Measurements from ENCODE around the gene PTPRN2. TPM values are rescaled to one million over a fixed set of nuclear protein-coding genes. Genes with fewer than 3 reads are reported as not detected.

Gene PTPRN2
- total RNA-seq, 2 experiments from 2014 or later: 0.70 TPM; not detected in 1

GRCh38 chr7:158315326-158315725, 272.3 kb downstream of the PTPRN2 start:
- no peak overlapping the region for H3K27ac ChIP-seq (ENCODE audit: low read depth, low read length, poor library complexity, severe bottlenecking)
- no peaks in the 10 kb centered on the region for H3K79me2 ChIP-seq (ENCODE audit: insufficient read depth, low read depth, low read length)
- H3K4me1 ChIP-seq (ENCODE audit: insufficient read depth, low read length, poor library complexity, severe bottlenecking): no peaks in the 10 kb centered on the region
- no peaks in the 10 kb centered on the region for H3K36me3 ChIP-seq (ENCODE audit: insufficient read depth, low read length)
- 0 out of 2 replicates have a peak, but pooled peaks cover 7% of the 10 kb centered on the region for H3K9me3 ChIP-seq (ENCODE audit: low read length)
- no peak for TF ChIP-seq EZH2phosphoT487 (IDR thresholded peaks at IDR 0.05; ENCODE audit: borderline replicate concordance, low read depth, low read length)
- TF ChIP-seq CTCF (conservative IDR thresholded peaks at IDR 0.05; ENCODE audit: low read length): no peak
- BruUV-seq (replicated peaks): no TSS peak
- no peaks in the 10 kb centered on the region for H4K20me1 ChIP-seq (ENCODE audit: insufficient read depth, low read length)
- ChIA-PET CTCF (ENCODE audit: unreplicated experiment) (no interaction called here), POLR2A (no interaction called here)
- no peak overlapping the region for H3K4me3 ChIP-seq (ENCODE audit: low read depth, low read length, poor library complexity, severe bottlenecking)
- no peak for DNase-seq (ENCODE audit: low spot score)
- intact Hi-C loops (cut with micrococcal nuclease; ENCODE audit: unreplicated experiment): no loop called here
- no peak overlapping the region for H3K4me2 ChIP-seq (ENCODE audit: low read length)
- H3K9me2 ChIP-seq (ENCODE audit: insufficient read depth, low read length): no peaks in the 10 kb centered on the region
- H2AFZ ChIP-seq (ENCODE audit: low read length): no peak overlapping the region

GRCh38 chr7:158314394-158314793, 273.2 kb downstream of the PTPRN2 start:
- H4K20me1 ChIP-seq (ENCODE audit: insufficient read depth, low read length): no peaks in the 10 kb centered on the region
- no peak overlapping the region for H3K4me2 ChIP-seq (ENCODE audit: low read length)
- H3K9me2 ChIP-seq (ENCODE audit: insufficient read depth, low read length): no peaks in the 10 kb centered on the region
- H3K27ac ChIP-seq (ENCODE audit: low read depth, low read length, poor library complexity, severe bottlenecking): no peak overlapping the region
- no peak overlapping the region for H2AFZ ChIP-seq (ENCODE audit: low read length)
- no peaks in the 10 kb centered on the region for H3K36me3 ChIP-seq (ENCODE audit: insufficient read depth, low read length)
- H3K4me3 ChIP-seq (ENCODE audit: low read depth, low read length, poor library complexity, severe bottlenecking): no peak overlapping the region
- intact Hi-C loops (cut with micrococcal nuclease; ENCODE audit: unreplicated experiment): no loop called here
- 0 out of 2 replicates have a peak, but pooled peaks cover 7% of the 10 kb centered on the region for H3K9me3 ChIP-seq (ENCODE audit: low read length)
- CTCF ChIA-PET (ENCODE audit: unreplicated experiment): no interaction called here
- no TSS peak for BruUV-seq (replicated peaks)
- POLR2A ChIA-PET: no interaction called here
- TF ChIP-seq EZH2phosphoT487 (IDR thresholded peaks at IDR 0.05; ENCODE audit: borderline replicate concordance, low read depth, low read length) (no peak), CTCF (conservative IDR thresholded peaks at IDR 0.05; ENCODE audit: low read length) (no peak)
- H3K79me2 ChIP-seq (ENCODE audit: insufficient read depth, low read depth, low read length): no peaks in the 10 kb centered on the region
- H3K4me1 ChIP-seq (ENCODE audit: insufficient read depth, low read length, poor library complexity, severe bottlenecking): no peaks in the 10 kb centered on the region
- DNase-seq (ENCODE audit: low spot score): no peak

DNA sequence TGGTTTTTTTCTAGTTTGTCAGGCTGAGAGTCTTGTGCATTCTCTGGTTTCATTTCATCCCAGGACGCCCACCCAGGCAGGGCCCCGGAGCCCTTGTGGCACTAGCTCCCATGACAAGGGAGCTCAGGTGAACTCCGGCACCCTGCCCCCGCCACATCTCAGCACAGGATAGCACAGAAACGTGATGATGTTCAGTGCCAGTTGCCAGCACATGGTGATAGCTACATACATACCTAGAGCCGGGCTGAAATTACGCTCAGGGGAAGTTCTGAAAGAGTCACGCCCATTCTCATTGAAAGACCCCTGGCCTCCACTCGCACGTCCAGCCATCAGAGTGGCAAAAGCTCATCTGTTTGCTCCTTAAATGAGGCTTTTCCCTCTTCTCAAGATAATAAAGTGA, 273.7 kb downstream of the PTPRN2 start:
- intact Hi-C loops (cut with micrococcal nuclease; ENCODE audit: unreplicated experiment): no loop called here
- POLR2A ChIA-PET: no interaction called here

More for the DNA sequence above, 273.7 kb downstream of the PTPRN2 start:
- no peak for TF ChIP-seq EZH2phosphoT487 (IDR thresholded peaks at IDR 0.05; ENCODE audit: borderline replicate concordance, low read depth, low read length)
- no peak for TF ChIP-seq CTCF (conservative IDR thresholded peaks at IDR 0.05; ENCODE audit: low read length)
- Histone ChIP-seq H4K20me1 (ENCODE audit: insufficient read depth, low read length) (no peaks in the 10 kb centered on the region), H3K4me1 (ENCODE audit: insufficient read depth, low read length, poor library complexity, severe bottlenecking) (no peaks in the 10 kb centered on the region), H2AFZ (ENCODE audit: low read length) (no peak overlapping the region), H3K79me2 (ENCODE audit: insufficient read depth, low read depth, low read length) (no peaks in the 10 kb centered on the region), H3K9me2 (ENCODE audit: insufficient read depth, low read length) (no peaks in the 10 kb centered on the region), H3K4me2 (ENCODE audit: low read length) (no peak overlapping the region), H3K27ac (ENCODE audit: low read depth, low read length, poor library complexity, severe bottlenecking) (no peak overlapping the region), H3K4me3 (ENCODE audit: low read depth, low read length, poor library complexity, severe bottlenecking) (no peak overlapping the region), H3K9me3 (ENCODE audit: low read length) (0 out of 2 replicates have a peak, but pooled peaks cover 7% of the 10 kb centered on the region), H3K36me3 (ENCODE audit: insufficient read depth, low read length) (no peaks in the 10 kb centered on the region)
- CTCF ChIA-PET (ENCODE audit: unreplicated experiment): no interaction called here
- no TSS peak for BruUV-seq (replicated peaks)
- no peak for DNase-seq (ENCODE audit: low spot score)

Measured in OCI-LY7 (cell line).